Measurements from ENCODE around the gene RAPGEF5. TPM values are rescaled to one million over a fixed set of nuclear protein-coding genes. Genes with fewer than 3 reads are reported as not detected.
A peak's percentile ranks its signal among the peaks of the same experiment; 100 is the strongest.

The RAPGEF5 gene
- total RNA-seq, 1 donor from 2014 or later = 139 TPM

DNA sequence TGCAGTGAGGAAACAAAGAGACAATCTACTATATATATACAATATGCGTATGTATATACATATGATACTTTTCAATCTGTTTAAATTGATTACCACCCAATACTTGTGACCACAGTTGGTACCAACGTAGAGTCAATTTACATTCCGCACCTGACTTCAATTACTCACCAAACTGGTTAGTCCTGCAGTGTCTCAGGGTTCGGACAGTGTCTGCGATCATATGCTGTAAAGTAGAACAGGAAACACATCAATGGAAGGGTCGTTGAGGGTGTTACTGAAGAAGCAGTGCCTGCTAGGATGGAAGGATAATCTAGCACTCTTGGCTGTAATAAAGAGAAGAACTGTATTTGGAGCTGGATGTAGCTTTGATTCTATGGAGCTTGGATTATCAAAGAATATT lies 231.5 kb downstream of the RAPGEF5 start:
- H3K27me3 ChIP-seq = no peaks in the 10 kb centered on the region
- ATAC-seq = no peak
- H3K4me3 ChIP-seq = no peak overlapping the region
- H3K36me3 ChIP-seq = peaks cover 79% of the 10 kb centered on the region
- intact Hi-C loops (cut with DNase I) = no loop called here
- TF ChIP-seq CTCF (IDR thresholded peaks at IDR 0.05) = no peak
- peaks cover 15% of the 10 kb centered on the region for H3K4me1 ChIP-seq
- H3K9me3 ChIP-seq = no peaks in the 10 kb centered on the region
- no peak for DNase-seq
- H3K27ac ChIP-seq = no peak overlapping the region

DNA sequence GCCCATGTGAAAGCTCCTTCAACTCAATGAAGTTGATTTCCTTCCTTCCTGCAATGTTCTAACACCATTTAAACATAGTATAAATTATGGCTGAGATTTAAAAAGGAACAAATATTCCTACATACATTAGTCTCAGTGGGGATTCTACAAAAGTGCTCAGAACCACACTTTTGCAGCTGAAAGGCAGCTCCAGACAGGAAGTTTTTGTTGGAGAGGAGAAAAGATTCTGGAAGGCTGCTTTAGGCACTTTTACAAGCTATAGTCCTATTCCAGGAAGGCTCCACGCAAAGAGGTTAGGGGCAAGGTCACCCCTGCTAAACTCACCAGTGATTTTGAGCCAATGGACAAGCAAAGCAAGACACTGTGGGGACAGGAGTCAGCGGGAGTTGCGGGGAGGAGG lies 232.0 kb downstream of the RAPGEF5 start:
- H3K4me3 ChIP-seq = no peak overlapping the region
- peaks cover 79% of the 10 kb centered on the region for H3K36me3 ChIP-seq
- no peak for TF ChIP-seq CTCF (IDR thresholded peaks at IDR 0.05)
- no peaks in the 10 kb centered on the region for H3K9me3 ChIP-seq
- peak overlapping the region; percentile 17 for H3K27ac ChIP-seq
- H3K27me3 ChIP-seq = no peaks in the 10 kb centered on the region
- DNase-seq = no peak
- H3K4me1 ChIP-seq = peaks cover 15% of the 10 kb centered on the region
- no peak for ATAC-seq
- intact Hi-C loops (cut with DNase I) = no loop called here

DNA sequence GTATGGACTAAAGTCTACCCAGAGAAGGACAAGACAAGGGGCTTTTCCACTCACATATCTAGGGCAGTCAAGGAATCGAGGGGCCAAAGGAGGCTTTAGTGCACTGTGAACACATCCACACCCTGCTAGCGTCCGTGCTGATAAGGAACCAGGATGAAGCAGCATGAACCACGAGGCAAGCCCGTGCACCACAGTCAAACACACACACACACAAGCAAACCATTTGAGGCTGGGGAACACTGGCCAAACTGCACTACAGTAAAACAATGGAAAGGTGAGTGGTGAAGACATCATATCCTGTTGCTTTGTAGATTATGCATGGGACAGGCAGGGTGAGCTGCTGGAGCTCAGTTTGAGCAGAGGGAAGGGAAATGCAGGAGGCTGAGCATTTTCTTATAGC lies 233.8 kb downstream of the RAPGEF5 start:
- ATAC-seq (no peak), DNase-seq (no peak)
- Histone ChIP-seq H3K27ac (no peak overlapping the region), H3K27me3 (no peaks in the 10 kb centered on the region), H3K36me3 (peaks cover 79% of the 10 kb centered on the region), H3K4me1 (peaks cover 8% of the 10 kb centered on the region), H3K9me3 (no peaks in the 10 kb centered on the region), H3K4me3 (no peak overlapping the region)
- no peak for TF ChIP-seq CTCF (IDR thresholded peaks at IDR 0.05)
- intact Hi-C loops (cut with DNase I) = no loop called here

DNA sequence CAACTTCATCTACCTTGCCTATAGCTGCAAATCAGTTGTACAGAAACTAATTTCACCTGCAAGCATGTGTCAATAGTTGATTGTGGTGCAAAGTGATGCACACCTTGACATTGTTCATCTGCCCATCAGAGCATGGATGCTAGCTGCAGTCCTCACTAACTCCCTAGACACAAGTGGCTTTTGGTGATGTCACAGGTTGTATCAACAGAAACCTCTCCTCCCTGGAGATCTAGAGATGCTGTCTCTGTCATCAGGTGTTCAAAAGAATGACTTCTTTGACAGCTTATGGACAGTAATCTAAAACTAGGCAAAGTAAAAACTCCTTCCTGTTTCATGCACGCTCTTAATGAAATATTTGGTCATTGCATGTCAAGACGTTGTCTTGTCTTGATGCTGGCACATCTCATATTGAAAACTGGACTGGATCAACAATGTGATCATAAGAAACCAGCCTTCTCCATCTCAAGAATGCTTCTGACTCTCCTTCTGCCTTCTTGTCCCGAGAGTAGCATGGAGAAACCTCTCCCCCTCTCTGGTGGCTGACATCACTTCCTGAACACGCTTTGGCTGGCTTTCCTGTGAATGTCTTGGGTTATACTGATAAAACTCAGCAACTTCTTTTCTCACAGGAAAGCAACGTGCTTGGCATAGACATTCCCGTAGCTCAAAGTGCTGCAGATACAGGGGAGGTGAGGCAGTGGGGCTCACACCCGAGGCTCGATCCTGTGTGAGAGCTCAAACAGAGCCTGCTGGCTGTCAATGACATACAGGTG lies 235.1 kb downstream of the RAPGEF5 start:
- intact Hi-C loops (cut with DNase I) = no loop called here
- Histone ChIP-seq H3K9me3 (no peaks in the 10 kb centered on the region), H3K36me3 (peaks cover 81% of the 10 kb centered on the region), H3K4me3 (no peak overlapping the region), H3K27me3 (no peaks in the 10 kb centered on the region), H3K4me1 (peaks cover 8% of the 10 kb centered on the region), H3K27ac (no peak overlapping the region)
- no peak for TF ChIP-seq CTCF (IDR thresholded peaks at IDR 0.05)
- DNase-seq (no peak), ATAC-seq (no peak)

- no peak overlapping the region for H3K4me3 ChIP-seq
- peaks cover 71% of the 10 kb centered on the region for H3K36me3 ChIP-seq
- DNase-seq (no peak), ATAC-seq (no peak)
- intact Hi-C loops (cut with DNase I) = no loop called here
- no peaks in the 10 kb centered on the region for H3K9me3 ChIP-seq
- no peaks in the 10 kb centered on the region for H3K27me3 ChIP-seq
- H3K4me1 ChIP-seq = peaks cover 8% of the 10 kb centered on the region
- no peak for TF ChIP-seq CTCF (IDR thresholded peaks at IDR 0.05)
- no peak overlapping the region for H3K27ac ChIP-seq
Observed at GRCh38 chr7:22120391-22121053, 236.4 kb downstream of the RAPGEF5 start.
